Limb (tissue), 2 donors: Measurements from ENCODE around the gene MPHOSPH6.
"Not testable (repeated sequence)": the region's sequence is repeated elsewhere in the genome, so short reads cannot be mapped to it uniquely, and the experiment has no call there.

Experiments
- DNase-seq, 2 donors: peaks; one replicate each; pipeline ENCODE4 v3.0.0-alpha.2; 2016; ENCODE audit errors: extremely low spot score in 2 of 2

The MPHOSPH6 gene

GRCh38 chr16:82175627-82176026 lies 5.6 kb upstream of the MPHOSPH6 start:
- DNase-seq = no peak

GRCh38 chr16:82167670-82168069 lies 2.4 kb downstream of the MPHOSPH6 start:
- no peak for DNase-seq

GRCh38 chr16:82160226-82160625 lies 9.8 kb downstream of the MPHOSPH6 start:
- no peak for DNase-seq

- DNase-seq = no peak
Observed at GRCh38 chr16:82157836-82158235, 12.2 kb downstream of the MPHOSPH6 start.

- no peak for DNase-seq
Observed at GRCh38 chr16:82157534-82157812, 12.6 kb downstream of the MPHOSPH6 start.

GRCh38 chr16:82156761-82157533 lies 13.1 kb downstream of the MPHOSPH6 start:
- no peak for DNase-seq

GRCh38 chr16:82152641-82153112 lies 17.3 kb downstream of the MPHOSPH6 start:
- no peak for DNase-seq

GRCh38 chr16:82152196-82152595 lies 17.8 kb downstream of the MPHOSPH6 start:
- no peak for DNase-seq

GRCh38 chr16:82150549-82150948 lies 19.5 kb downstream of the MPHOSPH6 start:
- DNase-seq = no peak

- no peak for DNase-seq
Observed at GRCh38 chr16:82149536-82149935, 20.5 kb downstream of the MPHOSPH6 start.

GRCh38 chr16:82147546-82147945 lies 22.5 kb downstream of the MPHOSPH6 start:
- no peak for DNase-seq

GRCh38 chr16:82146957-82147356 lies 23.1 kb downstream of the MPHOSPH6 start:
- DNase-seq = no peak

GRCh38 chr16:82146556-82146955 lies 23.5 kb downstream of the MPHOSPH6 start:
- no peak for DNase-seq

GRCh38 chr16:82139286-82139571 lies 30.8 kb downstream of the MPHOSPH6 start:
- DNase-seq = not testable (repeated sequence)

GRCh38 chr16:82138478-82139285 lies 31.3 kb downstream of the MPHOSPH6 start:
- DNase-seq = no peak

- DNase-seq = peak in 1 of 2 donors; percentile 6
Observed at GRCh38 chr16:82137822-82138167, 32.2 kb downstream of the MPHOSPH6 start.

- no peak for DNase-seq
Observed at GRCh38 chr16:82136956-82137821, 32.8 kb downstream of the MPHOSPH6 start.

GRCh38 chr16:82135844-82136243 lies 34.2 kb downstream of the MPHOSPH6 start:
- no peak for DNase-seq

GRCh38 chr16:82134846-82135245 lies 35.2 kb downstream of the MPHOSPH6 start:
- no peak for DNase-seq

- no peak for DNase-seq
Observed at GRCh38 chr16:82133798-82134197, 36.2 kb downstream of the MPHOSPH6 start.

GRCh38 chr16:82129881-82130280 lies 40.1 kb downstream of the MPHOSPH6 start:
- no peak for DNase-seq

- no peak for DNase-seq
Observed at GRCh38 chr16:82124651-82125050, 45.4 kb downstream of the MPHOSPH6 start.
